ENCODE results near the gene PLS1. TPM values are rescaled to one million over a fixed set of nuclear protein-coding genes. Genes with fewer than 3 reads are reported as not detected.
A peak's percentile ranks its signal among the peaks of the same experiment; 100 is the strongest.
"Not testable (repeated sequence)": the region's sequence is repeated elsewhere in the genome, so short reads cannot be mapped to it uniquely, and the experiment has no call there.

The PLS1 gene, protein sequence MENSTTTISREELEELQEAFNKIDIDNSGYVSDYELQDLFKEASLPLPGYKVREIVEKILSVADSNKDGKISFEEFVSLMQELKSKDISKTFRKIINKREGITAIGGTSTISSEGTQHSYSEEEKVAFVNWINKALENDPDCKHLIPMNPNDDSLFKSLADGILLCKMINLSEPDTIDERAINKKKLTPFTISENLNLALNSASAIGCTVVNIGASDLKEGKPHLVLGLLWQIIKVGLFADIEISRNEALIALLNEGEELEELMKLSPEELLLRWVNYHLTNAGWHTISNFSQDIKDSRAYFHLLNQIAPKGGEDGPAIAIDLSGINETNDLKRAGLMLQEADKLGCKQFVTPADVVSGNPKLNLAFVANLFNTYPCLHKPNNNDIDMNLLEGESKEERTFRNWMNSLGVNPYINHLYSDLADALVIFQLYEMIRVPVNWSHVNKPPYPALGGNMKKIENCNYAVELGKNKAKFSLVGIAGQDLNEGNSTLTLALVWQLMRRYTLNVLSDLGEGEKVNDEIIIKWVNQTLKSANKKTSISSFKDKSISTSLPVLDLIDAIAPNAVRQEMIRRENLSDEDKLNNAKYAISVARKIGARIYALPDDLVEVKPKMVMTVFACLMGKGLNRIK
- 1 to 10 TPM in 2 of 3 donors, under 1 TPM in 1; 0.11 to 7.6 (median 1.2) TPM for polyA plus RNA-seq

DNA sequence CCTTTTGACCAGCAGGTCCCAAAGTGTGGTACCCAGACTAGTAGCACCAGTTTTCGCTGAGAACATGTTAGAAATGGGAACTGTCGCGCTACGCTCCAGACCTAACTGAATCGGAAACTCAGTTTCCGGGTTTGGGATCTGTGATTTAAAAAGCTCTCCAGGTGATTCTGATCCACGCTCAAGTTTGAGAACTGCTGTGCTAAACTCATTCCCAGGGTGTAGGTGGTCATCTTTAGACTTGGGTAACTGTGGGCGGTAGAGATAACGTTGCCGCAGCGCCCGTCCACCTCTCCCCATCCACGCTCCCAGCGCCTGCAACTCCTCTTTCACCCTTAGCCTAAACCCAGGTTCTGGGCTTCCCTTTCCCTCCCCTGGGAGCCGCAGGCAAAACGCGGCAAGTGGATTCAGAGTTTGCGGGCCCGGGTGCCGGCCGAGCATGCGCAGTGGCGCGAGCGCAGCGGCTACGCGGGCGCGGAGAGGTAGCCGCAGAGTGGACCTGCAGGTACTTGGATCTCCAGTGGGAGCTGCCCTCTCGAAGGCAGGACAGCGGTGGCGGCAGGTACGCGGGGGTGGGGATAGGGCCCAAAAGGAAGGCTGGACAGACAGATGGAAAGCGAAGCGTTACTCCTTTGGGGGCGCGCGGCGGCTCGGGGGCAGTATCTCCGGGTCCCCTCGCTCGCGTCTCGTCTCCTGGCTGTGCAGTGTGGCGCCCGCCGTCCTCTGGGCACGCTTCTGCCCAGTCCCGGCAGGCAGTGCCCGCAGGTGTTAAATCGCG, at the start of gene PLS1:
TSS of gene PLS1 (plus strand) at position 443 of the 775 bp plus-strand sequence. CDS start 67,845 bp downstream, outside the sequence.
- H3K27ac ChIP-seq (ENCODE audit: low read depth, low read length) = no peak within 1 kb of the TSS
- WGBS, 3 donors = 0 to 1% (median 0%) methylated on average over 44 to 56 of the region's 56 CpGs

DNA sequence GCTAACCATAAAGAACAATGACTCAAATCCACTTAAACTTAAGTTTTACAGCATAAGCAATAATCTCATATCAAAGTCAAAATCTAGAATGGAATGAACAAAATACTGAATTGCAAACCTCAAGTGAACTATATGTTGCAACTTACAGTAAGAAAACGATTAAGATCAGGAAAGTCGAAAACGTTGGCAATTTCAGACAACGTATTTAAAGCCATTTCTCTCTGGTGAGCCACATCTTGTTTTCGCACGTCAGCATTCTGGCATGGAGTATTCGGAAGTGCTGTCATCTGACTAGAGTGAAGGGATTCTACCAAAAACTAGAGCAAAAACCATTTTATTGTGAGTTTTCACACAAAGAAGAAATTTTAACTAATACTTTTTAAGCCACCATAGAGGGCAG, 46.2 kb upstream of the PLS1 start:
- WGBS, 3 donors = 93 to 94% (median 93%) methylated on average over 7 of the region's 7 CpGs
- H3K27ac ChIP-seq (ENCODE audit: low read depth, low read length) = no peak overlapping the region

DNA sequence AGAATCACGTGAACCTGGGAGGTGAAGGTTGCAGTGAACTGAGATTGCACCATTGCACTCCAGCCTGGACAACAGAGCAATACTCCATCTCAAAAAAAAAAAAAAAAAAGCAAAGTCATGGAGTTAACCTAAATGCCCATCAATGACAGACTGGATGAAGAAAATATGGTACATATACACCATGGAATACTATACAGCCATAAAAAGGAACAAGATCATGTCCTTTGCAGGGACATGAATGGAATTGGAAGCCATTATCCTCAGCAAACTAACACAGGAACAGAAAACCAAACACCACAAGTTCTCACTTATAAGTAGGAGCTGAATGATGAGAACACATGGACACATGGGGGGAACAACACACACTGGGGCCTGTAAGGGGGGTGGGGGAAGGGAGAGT, 43.6 kb upstream of the PLS1 start:
- 94 to 100% (median 95%) methylated on average over 1 of the region's 1 CpG for WGBS, 3 donors
- not testable (repeated sequence) for H3K27ac ChIP-seq (ENCODE audit: low read depth, low read length)

DNA sequence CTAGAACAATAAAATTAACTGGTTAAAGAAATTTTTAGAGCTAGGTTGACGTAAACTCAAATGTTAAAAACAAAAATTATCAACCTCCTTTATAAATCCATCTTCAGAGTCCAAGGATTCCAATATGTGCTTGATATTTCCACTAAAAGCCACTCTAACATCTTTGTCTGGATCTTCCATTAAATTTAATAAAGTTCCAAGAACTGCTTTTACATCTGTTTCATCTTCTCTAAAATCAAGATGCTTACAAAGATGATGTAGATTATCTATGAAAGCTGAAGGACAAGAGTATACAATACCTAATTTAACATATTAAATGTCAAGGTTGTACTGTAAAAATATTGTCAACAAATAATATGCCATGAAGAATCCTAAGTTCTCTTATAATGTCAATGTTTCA, 42.5 kb upstream of the PLS1 start:
- no peak overlapping the region for H3K27ac ChIP-seq (ENCODE audit: low read depth, low read length)
- WGBS, 3 donors = 93 to 100% (median 98%) methylated on average over 1 of the region's 1 CpG

DNA sequence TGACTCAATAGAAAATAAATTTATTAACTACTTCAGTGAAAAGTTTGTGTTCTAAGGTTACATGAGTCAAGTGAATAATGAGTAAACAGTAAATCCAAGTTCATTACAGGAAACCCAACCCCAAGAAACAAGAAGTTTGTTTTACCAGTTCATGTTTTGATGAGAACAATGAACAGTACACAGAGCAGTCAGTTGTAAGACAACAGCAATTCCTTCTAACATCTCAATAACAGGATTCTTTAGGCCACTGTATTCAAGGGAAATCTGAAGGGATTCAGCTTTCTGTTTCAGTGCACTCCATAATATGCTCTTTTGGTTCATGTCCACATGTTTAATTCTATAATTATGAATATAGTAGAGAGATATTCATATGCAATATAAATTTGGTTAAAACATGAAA, 36.1 kb upstream of the PLS1 start:
- H3K27ac ChIP-seq (ENCODE audit: low read depth, low read length) = no peak overlapping the region

DNA sequence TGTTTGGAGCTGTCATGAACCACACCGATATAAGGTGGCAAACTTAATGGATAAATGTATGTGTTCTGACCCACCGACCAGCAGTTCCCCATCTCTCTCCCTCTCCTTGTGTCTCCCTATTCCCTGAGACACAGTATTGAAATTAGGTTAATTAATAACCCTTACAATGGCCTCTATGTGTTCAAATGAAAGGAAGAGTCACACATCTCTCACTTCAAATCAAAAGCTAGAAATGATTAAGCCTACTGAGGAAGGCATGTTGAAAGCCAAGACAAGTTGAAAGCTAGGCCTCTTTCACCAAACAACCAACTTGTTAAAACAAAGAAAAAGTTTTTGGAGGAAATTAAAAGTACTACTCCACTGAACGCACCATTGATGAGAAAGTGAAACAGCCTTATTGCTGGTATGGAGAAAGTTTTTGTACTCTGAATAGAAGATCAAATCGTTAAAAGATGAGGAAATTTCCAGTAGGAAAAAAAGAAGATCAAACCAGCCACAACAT, 32.6 kb upstream of the PLS1 start:
- WGBS, 3 donors = 69 to 95% (median 95%) methylated on average over 4 of the region's 4 CpGs
- no peak overlapping the region for H3K27ac ChIP-seq (ENCODE audit: low read depth, low read length)

DNA sequence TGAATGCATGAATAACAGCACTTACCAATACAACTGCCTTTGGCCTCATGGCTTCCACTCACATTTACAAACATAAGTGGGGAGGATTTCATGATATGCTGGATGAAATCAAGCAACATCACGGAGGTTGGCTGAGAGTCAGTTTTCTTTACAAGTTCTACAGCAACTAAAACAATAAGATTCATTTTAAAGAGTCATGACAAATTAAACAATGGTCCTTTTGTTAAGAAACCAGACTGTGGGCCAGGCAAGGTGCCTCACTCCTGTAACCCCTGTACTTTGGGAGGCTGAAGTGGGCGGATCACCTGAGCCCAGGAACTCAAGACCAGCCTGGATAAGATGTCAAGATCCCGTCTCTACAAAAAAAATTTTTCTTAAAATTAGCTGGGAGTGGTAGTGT, 30.1 kb upstream of the PLS1 start:
- H3K27ac ChIP-seq (ENCODE audit: low read depth, low read length) = no peak overlapping the region
- 82 to 94% (median 87%) methylated on average over 3 of the region's 3 CpGs for WGBS, 3 donors

DNA sequence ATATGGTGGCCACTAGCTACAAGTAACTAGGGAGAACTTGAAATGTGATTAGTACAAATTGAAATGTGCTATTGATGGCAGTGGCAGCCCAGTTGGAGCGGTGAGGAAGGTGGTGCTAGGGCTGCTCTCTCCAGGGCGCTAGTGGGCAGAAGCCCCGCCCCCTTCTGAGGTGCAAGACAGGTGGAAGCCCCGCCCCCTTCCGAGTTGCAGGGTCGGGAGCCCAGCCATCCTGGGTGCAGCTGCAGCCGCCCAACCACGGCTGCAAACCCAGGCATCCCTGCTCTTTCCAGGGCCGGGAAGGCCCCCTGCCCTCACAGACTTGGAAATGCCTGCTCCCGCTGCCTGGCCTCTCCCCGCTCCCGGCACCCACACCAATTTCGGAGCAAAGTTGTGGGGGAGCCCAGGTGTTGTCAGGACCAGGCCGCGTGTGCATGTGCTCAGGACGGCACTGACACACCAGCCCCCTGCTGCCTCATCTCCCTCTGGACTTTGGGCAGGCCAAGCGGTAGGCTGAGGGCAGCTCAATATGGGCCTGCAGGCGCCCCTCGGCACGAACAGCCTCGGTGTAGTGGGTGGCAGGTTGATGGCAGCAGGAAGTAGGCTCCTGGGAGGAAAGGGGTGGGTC, 27.7 kb upstream of the PLS1 start:
- WGBS, 3 donors = 76 to 82% (median 82%) methylated on average over 16 to 21 of the region's 21 CpGs
- no peak overlapping the region for H3K27ac ChIP-seq (ENCODE audit: low read depth, low read length)

DNA sequence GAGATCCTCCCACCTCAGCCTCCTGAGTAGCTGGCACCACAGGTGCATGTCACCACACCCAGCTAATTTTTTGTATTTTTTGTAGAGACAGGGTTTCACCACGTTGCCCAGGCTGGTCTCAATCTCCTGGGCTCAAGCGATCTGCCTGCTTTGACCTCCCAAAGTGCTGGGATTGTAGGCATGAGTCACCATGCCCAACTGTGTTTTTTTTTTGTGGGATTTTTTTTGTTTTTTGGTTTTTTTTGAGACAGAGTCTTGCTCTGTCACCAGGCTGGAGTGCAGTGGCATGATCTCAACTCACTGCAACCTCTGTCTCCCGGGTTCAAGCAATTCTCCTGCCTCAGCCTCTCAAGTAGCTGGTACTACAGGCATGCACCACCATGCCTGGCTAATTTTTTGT, 26.8 kb upstream of the PLS1 start:
- H3K27ac ChIP-seq (ENCODE audit: low read depth, low read length) = not testable (repeated sequence)
- WGBS, 3 donors = 96 to 98% (median 96%) methylated on average over 3 of the region's 3 CpGs

DNA sequence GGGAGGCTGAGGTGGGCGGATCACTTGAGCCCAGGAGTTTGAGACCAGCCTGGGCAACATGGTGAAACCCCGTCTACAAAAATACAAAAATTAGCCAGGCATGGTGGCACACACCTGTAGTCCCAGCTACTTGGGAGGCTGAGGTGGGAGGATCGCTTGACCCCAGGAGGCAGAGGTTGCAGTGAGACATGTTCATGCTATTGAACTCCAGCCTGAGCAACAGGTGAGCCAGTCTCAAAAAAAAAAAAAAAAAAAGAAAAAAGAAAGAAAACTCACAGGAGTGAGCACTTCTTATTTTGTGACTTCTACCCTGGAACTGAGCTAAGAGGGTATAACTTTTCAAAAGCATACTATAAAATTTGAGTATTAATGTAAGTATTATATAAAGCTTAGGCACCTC, 22.0 kb upstream of the PLS1 start:
- 93 to 96% (median 95%) methylated on average over 3 of the region's 3 CpGs for WGBS, 3 donors
- H3K27ac ChIP-seq (ENCODE audit: low read depth, low read length) = not testable (repeated sequence)

DNA sequence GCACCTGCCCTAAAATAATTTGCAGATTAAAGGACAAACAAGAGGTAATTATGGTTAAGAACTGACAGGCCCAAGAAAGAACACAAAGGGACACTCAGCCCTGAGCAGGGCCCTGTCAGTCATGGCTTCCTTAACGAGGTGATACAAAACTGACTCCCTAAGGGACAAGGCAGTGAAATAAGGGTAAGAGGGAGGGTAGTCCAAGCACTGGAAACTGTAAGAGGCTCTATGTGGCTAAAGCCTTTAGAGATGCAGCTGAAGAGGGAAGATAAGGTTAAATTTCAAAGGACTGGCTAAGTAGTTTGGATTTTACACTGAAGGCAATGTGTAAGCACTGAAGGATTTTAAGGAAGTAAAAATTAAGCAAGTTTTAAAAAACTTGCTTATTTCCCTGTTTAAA, 21.5 kb upstream of the PLS1 start:
- H3K27ac ChIP-seq (ENCODE audit: low read depth, low read length) = no peak overlapping the region
- 31 to 55% (median 46%) methylated on average over 1 of the region's 1 CpG for WGBS, 3 donors

DNA sequence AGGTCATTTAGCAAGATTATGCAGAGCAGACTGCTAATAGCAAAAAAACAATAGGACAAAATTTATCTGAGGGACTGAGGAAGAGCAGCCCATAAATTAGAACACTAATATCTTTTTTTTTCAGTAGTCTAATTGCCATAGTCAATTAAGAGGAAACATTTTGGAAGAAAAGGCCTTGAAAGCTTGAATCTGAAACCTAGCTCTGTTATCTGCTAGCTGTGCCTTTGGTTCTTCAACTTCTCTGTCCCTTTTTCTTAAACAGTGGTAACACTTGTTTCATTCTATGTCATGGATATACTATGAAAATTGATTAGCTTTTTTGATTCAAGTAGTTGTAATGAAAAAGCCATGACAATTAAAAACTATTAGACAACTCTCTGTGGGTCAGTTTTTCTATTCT, 19.4 kb upstream of the PLS1 start:
- no peak overlapping the region for H3K27ac ChIP-seq (ENCODE audit: low read depth, low read length)

DNA sequence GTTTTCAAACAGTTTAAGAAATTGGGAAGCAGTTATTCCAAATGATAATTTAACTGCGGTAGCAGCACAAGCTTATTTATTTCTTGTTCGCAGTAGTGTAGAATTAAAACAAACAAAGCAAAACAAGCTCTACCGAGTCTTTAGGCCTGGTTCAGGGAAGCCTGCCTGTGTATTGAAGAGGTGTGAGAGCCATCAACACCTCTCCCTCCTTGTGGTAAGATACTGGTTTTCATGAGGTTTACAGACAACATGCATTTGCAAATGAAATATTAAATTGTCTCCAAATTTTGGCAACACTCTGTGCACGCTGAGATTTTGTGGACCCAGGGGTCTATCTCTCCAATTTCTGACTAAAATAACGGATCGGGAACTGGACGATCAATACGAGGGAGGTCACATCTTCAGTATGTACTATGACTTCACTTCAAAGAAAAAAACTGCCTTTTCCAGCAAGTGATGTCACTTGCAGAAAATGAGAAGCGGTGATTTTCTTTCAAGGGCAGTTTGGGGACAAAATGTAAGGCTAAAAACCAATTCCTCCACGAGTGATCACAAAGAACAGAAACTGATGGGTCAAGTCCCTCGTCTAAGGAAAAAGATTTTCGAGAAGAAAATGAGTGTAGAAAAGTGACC, 18.4 kb upstream of the PLS1 start:
- H3K27ac ChIP-seq (ENCODE audit: low read depth, low read length) = peak overlapping the region; percentile 9
- WGBS, 3 donors = 4 to 12% (median 10%) methylated on average over 12 of the region's 12 CpGs

DNA sequence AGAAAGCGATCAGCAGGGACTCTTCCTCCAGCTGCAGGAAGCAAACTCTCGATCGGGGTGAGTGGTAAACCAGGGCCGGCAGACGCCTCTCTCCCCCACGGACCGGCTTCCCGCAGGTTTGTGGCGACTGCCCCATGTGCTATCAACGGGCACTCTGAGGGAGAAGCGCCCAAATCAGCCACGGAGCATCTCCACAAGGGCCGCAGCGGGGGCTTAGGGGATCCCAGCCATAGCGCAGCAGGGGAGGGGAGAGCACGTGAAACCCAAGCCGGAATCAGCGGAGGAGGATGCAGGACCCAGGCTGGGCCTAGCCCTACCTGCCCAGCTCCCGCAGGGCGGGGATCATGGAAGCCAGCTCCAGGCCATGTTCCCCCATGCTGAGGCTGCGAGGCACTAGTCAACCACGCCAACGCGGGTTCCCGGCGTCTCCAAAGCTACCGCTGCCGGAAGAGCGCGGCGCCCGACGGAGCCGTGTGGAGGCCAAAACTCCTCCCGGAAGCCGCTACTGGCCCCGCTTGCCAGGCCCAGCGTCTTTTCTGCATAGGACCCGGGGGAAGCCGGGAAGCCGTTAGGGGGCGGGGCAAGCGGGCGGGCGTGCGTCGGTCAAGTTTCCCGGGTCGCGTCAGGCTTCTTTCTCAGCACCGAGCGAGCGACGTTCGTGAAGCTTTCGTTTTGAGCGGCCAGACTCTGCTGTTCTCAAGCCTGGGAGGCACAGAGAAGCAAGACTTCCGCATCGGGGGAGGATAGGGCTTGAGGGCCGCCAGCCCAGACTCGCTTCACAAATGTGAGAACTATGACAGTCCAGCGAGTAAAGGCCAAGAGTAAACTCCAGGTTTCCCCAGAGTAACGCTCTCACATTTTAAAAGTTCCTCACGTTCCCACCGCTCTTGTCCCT, 17.6 kb upstream of the PLS1 start, which contains the start of gene ATR:
TSS of gene ATR (minus strand) at position 405 of the 895 bp plus-strand sequence. CDS start at position 376, 29 bp downstream.
- WGBS, 3 donors = 0 to 1% (median 0%) methylated on average over 65 of the region's 65 CpGs
- peak within 1 kb of the TSS; percentile 95 for H3K27ac ChIP-seq (ENCODE audit: low read depth, low read length)

DNA sequence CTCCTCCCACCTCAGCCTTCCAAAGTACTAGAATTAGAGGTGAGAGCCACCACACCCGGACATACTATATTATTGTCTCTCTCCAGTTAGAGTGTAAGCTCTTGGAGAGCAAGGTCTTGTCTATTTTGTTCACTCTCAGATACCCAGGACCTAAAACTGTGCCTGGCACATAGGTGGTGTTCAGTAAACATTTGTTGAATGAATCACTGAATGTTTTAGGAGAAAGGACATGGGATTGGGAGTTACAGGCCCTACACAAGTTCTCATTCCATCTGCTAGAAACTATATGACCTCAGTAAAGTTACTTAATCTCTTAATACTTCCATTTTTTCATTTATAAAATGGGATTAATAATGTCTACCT, 16.2 kb upstream of the PLS1 start:
- 92 to 100% (median 97%) methylated on average over 1 of the region's 1 CpG for WGBS, 3 donors
- H3K27ac ChIP-seq (ENCODE audit: low read depth, low read length) = no peak overlapping the region

DNA sequence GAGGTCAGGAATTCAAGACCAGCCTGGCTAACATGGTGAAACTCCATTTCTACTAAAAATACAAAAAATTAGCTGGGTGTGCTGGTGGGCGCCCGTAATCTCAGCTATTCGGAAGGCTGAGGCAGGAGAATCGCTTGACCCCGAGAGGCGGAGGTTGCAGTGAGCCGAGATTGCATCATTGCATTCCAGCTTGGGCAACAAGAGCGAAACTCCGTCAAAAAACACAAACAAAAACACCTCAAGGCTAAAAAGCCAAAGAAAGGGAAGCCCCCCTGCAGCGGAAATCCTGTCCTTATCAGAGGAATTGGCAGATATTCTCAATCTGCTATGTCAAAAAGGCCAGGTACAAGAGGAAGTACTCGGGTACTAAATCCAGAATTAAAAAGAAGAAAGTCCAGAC, 15.1 kb upstream of the PLS1 start:
- not testable (repeated sequence) for H3K27ac ChIP-seq (ENCODE audit: low read depth, low read length)
- WGBS, 3 donors = 63 to 86% (median 78%) methylated on average over 11 of the region's 11 CpGs

DNA sequence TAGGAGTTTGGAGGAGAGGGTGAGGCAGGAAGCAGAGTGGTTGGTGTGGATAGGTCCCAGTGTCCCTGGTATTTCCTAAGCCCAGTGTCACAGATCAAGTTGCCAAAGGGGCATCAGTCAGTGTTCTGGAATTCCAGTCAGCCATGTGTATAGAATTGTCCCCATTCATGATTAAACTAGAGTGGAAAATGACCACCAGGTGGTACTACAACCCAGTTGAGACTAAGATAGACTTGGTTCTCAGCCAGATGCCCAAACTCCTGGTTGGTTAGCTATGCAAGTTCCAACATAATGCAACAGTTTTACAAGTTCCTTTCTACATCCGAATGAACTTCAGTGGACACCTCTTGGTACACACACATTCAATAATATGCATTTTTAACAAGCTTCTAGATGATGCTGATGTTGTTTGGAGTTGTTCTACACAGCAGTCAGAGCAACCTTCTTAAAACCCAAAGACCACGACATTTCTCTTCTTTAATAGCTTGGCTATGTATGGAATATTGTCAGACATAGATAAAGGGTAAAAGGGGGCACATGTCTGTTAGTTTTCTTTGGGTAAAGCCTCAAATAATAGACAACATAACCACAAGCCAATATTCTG, 9.3 kb upstream of the PLS1 start:
- WGBS, 3 donors = 37 to 47% (median 43%) methylated on average over 2 of the region's 2 CpGs
- H3K27ac ChIP-seq (ENCODE audit: low read depth, low read length) = no peak overlapping the region

Data from adipose tissue (tissue), 3 donors.